K562 (cell line): Measurements from ENCODE around the gene NRN1L. TPM values are rescaled to one million over a fixed set of nuclear protein-coding genes. Genes with fewer than 3 reads are reported as not detected.

Experiments
- ETS1 ChIP-seq: conservative IDR thresholded peaks from 2 replicates; pipeline ENCODE4 v1.6.1; 2011; ENCODE audit warnings: low read depth, mild to moderate bottlenecking, low read length; ENCODE audit not compliant: control insufficient read depth
- HNRNPL ChIP-seq: fragments of 200-400 bp; formaldehyde crosslinking; IDR thresholded peaks from 2 replicates; pipeline ENCODE4 v1.6.1; 2017; ENCODE audit warnings: low read depth, mild to moderate bottlenecking, low read length
- NCOR1 ChIP-seq: fragments of 450-650 bp; IDR thresholded peaks from 2 replicates; pipeline ENCODE4 v1.6.1; 2016; ENCODE audit warnings: mild to moderate bottlenecking, moderate library complexity
- NFXL1 ChIP-seq: fragments of 450-650 bp; formaldehyde crosslinking; IDR thresholded peaks from 2 replicates; pipeline ENCODE4 v1.4.0; 2021; ENCODE audit warnings: mild to moderate bottlenecking
- NONO ChIP-seq, 2 experiments: fragments of 200-400 bp in 1 of 2; fragments of 450-650 bp in 1 of 2; formaldehyde crosslinking in 1 of 2; IDR thresholded peaks; 2 replicates each; pipeline ENCODE4 v1.6.1; 2017; ENCODE audit warnings: low read depth in 2 of 2, mild to moderate bottlenecking in 2 of 2, moderate library complexity in 2 of 2, low read length in 1 of 2
- PHB2 ChIP-seq: fragments of 450-650 bp; IDR thresholded peaks from 2 replicates; pipeline ENCODE4 v1.6.1; 2017; ENCODE audit warnings: low read depth
- RCOR1 ChIP-seq, 2 experiments: IDR thresholded peaks; 2 replicates each; pipeline ENCODE4 v1.6.1; 2012; ENCODE audit warnings: low read depth in 2 of 2, low read length in 2 of 2, borderline replicate concordance in 1 of 2, improper control_type of control experiment in 1 of 2
- SMAD1 ChIP-seq: fragments of 150-350 bp; IDR thresholded peaks from 2 replicates; pipeline ENCODE4 v1.6.1; 2014; ENCODE audit warnings: low read length, low read depth; ENCODE audit not compliant: partially characterized antibody
- TCF3 ChIP-seq: sonication (generic); formaldehyde crosslinking; IDR thresholded peaks from 2 replicates; pipeline ENCODE4 v1.4.0; 2020; ENCODE audit warnings: mild to moderate bottlenecking, missing genetic modification reagents
- TEAD2 ChIP-seq: fragments of 450-650 bp; IDR thresholded peaks from 2 replicates; pipeline ENCODE4 v1.6.1; 2016; ENCODE audit warnings: missing genetic modification characterization, control low read depth, missing compliant biosample characterization
- ZBTB40 ChIP-seq, 2 experiments: fragments of 450-650 bp in 1 of 2; sonication (generic) in 1 of 2; formaldehyde crosslinking in 1 of 2; IDR thresholded peaks; 2 replicates each; pipeline versions ENCODE4 v1.7.1 to v1.9.0; 2016 to 2022; ENCODE audit warnings: inconsistent platforms in 1 of 2, mild to moderate bottlenecking in 1 of 2, missing genetic modification reagents in 1 of 2
- ZNF124 ChIP-seq: sonication (generic); formaldehyde crosslinking; IDR thresholded peaks from 2 replicates; pipeline ENCODE4 v1.8.1; 2022; ENCODE audit warnings: missing genetic modification reagents
- ZNF551 ChIP-seq: fragments of 250-450 bp; sonication (Bioruptor Pico); IDR thresholded peaks from 2 replicates; pipeline ENCODE4 v1.5.0; 2021; ENCODE audit warnings: mild to moderate bottlenecking, moderate library complexity
- ZNF57 ChIP-seq: fragments of 450-650 bp; formaldehyde crosslinking; IDR thresholded peaks from 2 replicates; pipeline ENCODE4 v1.4.0; 2020; ENCODE audit warnings: mild to moderate bottlenecking, moderate library complexity
- ZNF75A ChIP-seq: fragments of 450-650 bp; formaldehyde crosslinking; IDR thresholded peaks from 2 replicates; pipeline ENCODE4 v1.4.0; 2020; ENCODE audit warnings: mild to moderate bottlenecking
- polyA plus RNA-seq, 8 experiments: library from polyadenylated mRNA; depleted of rRNA in 4 of 8; stranded (reverse) in 5 of 8; unstranded in 3 of 8; fragments of >200 nt; fragmentation: Nextera tagmentation in 2 of 8; fragmentation: Illumina TruSeq in 1 of 8; extraction: Ambion mirVana in 2 of 8; extraction: Trizol in 1 of 8; gene quantifications; 2 replicates each; pipeline versions ENCODE4 v1.2.1 to v1.2.3, GENCODE V29; 2011 to 2014; ENCODE audit warnings: inconsistent platforms in 1 of 8, missing spikeins in 1 of 8
- total RNA-seq, 7 experiments: library from RNA; depleted of rRNA in 6 of 7; stranded (reverse); fragments of >200 nt in 6 of 7; fragmentation: Illumina TruSeq in 2 of 7; extraction: Trizol in 2 of 7; gene quantifications; 2 replicates each; pipeline versions ENCODE4 v1.2.1 to v1.2.3, GENCODE V29; 2011 to 2021; ENCODE audit warnings: low replicate concordance in 1 of 7
- TF ChIP-seq, protein P1 (sequence below): sonication (generic); formaldehyde crosslinking; IDR thresholded peaks from 2 replicates; pipeline ENCODE4 v1.8.1; 2023; ENCODE audit warnings: mild to moderate bottlenecking, missing genetic modification reagents

NRN1L gene
- total and polyA plus RNA-seq, 9 of the 15 experiments (the other 6 are each of a cell fraction or from before 2014, with no cell fraction given): 0.22 to 0.86 (median 0.61) TPM; not detected in 5

GRCh38 chr16:67847064-67847861 lies 37.4 kb upstream of the NRN1L start, which contains the start of gene CENPT (continued):
- TF ChIP-seq NONO (IDR thresholded peaks at IDR 0.05; ENCODE audit: low read depth in 2 of 2, low read length in 1 of 2): peak; percentile 53 to 69; a peak in 3 of 4 replicates
- TF ChIP-seq RCOR1 (IDR thresholded peaks at IDR 0.05; ENCODE audit: borderline replicate concordance in 1 of 2, low read depth in 2 of 2, low read length in 2 of 2): peak in 1 of 2 experiments; percentile 40; a peak in 1 of 4 replicates
- no peak for TF ChIP-seq ZNF57 (CRISPR knock-in tag)
- no peak for TF ChIP-seq ZNF124 (CRISPR knock-in tag)
- TF ChIP-seq TEAD2 (tag): no peak
- TF ChIP-seq PHB2: no peak
- TF ChIP-seq HNRNPL: no peak
- TF ChIP-seq ETS1: no peak
- TF ChIP-seq TCF3 (CRISPR knock-in tag): peak; percentile 35
- TF ChIP-seq ZBTB40 (IDR thresholded peaks at IDR 0.05): no peak
- TF ChIP-seq ZBTB40 (CRISPR knock-in tag; IDR thresholded peaks at IDR 0.05): no peak
- TF ChIP-seq NFXL1 (CRISPR knock-in tag): no peak
- TF ChIP-seq, protein P1, sequence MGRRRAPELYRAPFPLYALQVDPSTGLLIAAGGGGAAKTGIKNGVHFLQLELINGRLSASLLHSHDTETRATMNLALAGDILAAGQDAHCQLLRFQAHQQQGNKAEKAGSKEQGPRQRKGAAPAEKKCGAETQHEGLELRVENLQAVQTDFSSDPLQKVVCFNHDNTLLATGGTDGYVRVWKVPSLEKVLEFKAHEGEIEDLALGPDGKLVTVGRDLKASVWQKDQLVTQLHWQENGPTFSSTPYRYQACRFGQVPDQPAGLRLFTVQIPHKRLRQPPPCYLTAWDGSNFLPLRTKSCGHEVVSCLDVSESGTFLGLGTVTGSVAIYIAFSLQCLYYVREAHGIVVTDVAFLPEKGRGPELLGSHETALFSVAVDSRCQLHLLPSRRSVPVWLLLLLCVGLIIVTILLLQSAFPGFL (CRISPR knock-in tag): 0 out of 2 replicates have a peak, but pooled peaks have one; percentile 13
- no peak for TF ChIP-seq ZNF75A (CRISPR knock-in tag)
- no peak for TF ChIP-seq ZNF551
- TF ChIP-seq SMAD1: no peak
- TF ChIP-seq NCOR1: peak; percentile 18; the same call in 1 of the 2 replicates
